Activated CD4-positive, alpha-beta T cell treated with anti-CD3 and anti-CD28 coated beads for 36 hours (primary cell): Measurements from ENCODE around the gene SPSB1. TPM values are rescaled to one million over a fixed set of nuclear protein-coding genes. Genes with fewer than 3 reads are reported as not detected.
A peak's percentile ranks its signal among the peaks of the same experiment; 100 is the strongest.

Source experiments
- ATAC-seq: fragments of 200-7000 bp; cut with Tn5 transposase; one replicate; pipeline ENCODE4 v1.10.0; 2021; ENCODE audit warnings: mild to moderate bottlenecking, moderate library complexity
- CTCF ChIA-PET: fragments of 350-600 bp; sonication (Branson Sonifier 250); formaldehyde crosslinking; loops from one replicate; lab custom pipeline; 2021; ENCODE audit warnings: antibody characterized with exemption; lab: Charles Lee
- POLR2A ChIA-PET: fragments of 350-600 bp; sonication (Branson Sonifier 250); formaldehyde crosslinking; loops from one replicate; lab custom pipeline; 2021; ENCODE audit warnings: antibody characterized with exemption, inconsistent platforms; lab: Charles Lee
- DNase-seq: peaks from one replicate; pipeline ENCODE4 v3.0.0-alpha.2; 2020
- H3K27ac Mint-ChIP-seq: one replicate; pipeline ENCODE4 v1.8.0; 2021; ENCODE audit warnings: mixed read lengths
- H3K27me3 Mint-ChIP-seq: one replicate; pipeline ENCODE4 v1.8.0; 2021; ENCODE audit warnings: mixed read lengths
- H3K36me3 Mint-ChIP-seq: one replicate; pipeline ENCODE4 v1.8.0; 2021; ENCODE audit warnings: low read depth, mixed read lengths
- H3K4me1 Mint-ChIP-seq: one replicate; pipeline ENCODE4 v1.8.0; 2021; ENCODE audit warnings: mixed read lengths
- H3K4me3 Mint-ChIP-seq: one replicate; pipeline ENCODE4 v1.8.0; 2021; ENCODE audit warnings: mild to moderate bottlenecking, moderate library complexity, mixed read lengths
- H3K9me3 Mint-ChIP-seq: one replicate; pipeline ENCODE4 v1.8.0; 2021; ENCODE audit warnings: low read depth, mixed read lengths
- intact Hi-C, 2 experiments: fragments of 100-400 bp; cut with DNase I in 1 of 2; cut with micrococcal nuclease in 1 of 2; formaldehyde crosslinking; loops; one replicate each; pipeline versions ENCODE4 v1.14.2 to v1.15.1; 2022 to 2024; cut with DNase I, micrococcal nuclease
- total RNA-seq, 2 experiments: library from RNA; stranded (reverse); gene quantifications; one replicate each; pipeline ENCODE4 v1.2.3, GENCODE V29; 2021

Gene SPSB1
- total RNA-seq, 2 experiments from 2014 or later, result 5.7 to 6.8 TPM

DNA sequence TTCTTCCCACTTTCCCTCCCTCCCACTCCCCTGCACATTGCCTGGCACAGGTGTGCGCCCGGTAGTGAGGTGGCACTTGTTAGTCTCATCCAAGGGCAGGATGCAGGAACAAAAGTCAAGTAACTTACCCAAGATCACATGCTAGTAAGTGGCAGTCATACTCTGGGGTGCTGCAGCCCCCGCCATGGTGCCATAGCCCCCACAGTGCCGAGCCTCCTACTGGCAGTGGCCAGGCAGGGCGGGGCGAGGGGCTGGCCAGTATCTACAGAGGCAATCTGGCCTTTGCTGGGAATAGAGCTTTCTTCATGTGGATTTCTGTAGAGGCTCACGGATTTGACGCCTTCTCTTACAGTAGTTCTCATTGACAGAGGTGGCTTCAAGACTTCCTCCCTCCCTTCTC, 31.2 kb upstream of the SPSB1 start:
- Mint-ChIP-seq H3K27me3 (no peaks in the 10 kb centered on the region), H3K36me3 (peaks cover 27% of the 10 kb centered on the region), H3K4me1 (peaks cover 22% of the 10 kb centered on the region), H3K27ac (no peak overlapping the region), H3K4me3 (no peak overlapping the region), H3K9me3 (peaks cover 23% of the 10 kb centered on the region)
- intact Hi-C loops, result no loop called here
- ATAC-seq (no peak), DNase-seq (no peak)
- ChIA-PET POLR2A (no interaction called here), CTCF (interaction anchor here (0.6 to 1.5 kb wide), 2 partner anchors 13 to 229 kb away, joined by 3 read pairs; no protein-coding TSS in a partner anchor)

DNA sequence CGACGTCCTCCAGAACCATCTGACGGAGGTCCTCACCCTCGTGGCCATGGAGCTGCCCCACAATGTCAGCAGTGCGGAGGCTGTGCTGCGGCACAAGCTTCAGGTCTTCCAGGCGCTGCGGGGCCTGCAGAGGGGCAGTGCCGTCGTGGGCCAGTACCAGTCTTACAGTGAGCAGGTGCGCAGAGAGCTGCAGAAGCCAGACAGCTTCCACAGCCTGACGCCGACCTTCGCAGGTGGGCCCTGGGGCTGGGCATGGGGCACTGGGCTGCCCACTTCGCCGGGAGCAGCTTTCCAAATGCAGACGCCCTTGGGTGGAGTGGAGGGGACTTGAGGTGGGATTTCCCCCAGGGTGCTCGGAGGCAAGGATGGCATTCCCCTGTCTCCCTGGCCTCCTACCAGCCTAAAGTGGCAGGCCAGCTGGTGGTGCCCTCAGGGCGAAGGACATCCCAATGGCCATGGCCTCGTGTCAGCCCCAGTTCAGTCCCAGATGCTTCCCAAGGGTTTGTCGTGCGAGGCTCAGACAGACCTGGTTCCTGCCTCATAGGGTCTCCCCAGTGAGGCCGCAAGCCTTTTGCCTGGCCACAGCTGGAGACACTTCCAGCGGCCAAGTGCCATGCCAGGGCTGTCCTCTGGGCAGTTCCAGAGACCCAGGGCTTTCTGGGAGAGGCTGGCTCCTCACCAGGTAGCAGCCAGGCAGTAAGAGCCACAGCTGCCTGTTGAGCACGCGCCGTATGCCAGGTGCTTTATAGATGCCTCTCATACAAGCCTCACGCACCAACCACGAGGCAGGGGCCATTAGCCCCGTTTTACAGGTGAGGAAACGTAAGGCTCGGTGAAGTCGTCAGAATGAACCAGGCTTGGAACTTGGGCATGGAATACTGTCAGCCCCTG, 30.4 kb upstream of the SPSB1 start:
- Mint-ChIP-seq H3K9me3 (peaks cover 23% of the 10 kb centered on the region), H3K27ac (no peak overlapping the region), H3K4me1 (peaks cover 24% of the 10 kb centered on the region), H3K27me3 (no peaks in the 10 kb centered on the region), H3K36me3 (peaks cover 27% of the 10 kb centered on the region), H3K4me3 (no peak overlapping the region)
- no peak for ATAC-seq
- ChIA-PET POLR2A (no interaction called here), CTCF (interaction anchor here (0.6 to 1.5 kb wide), 2 partner anchors 12 to 229 kb away, joined by 3 read pairs; no protein-coding TSS in a partner anchor)
- intact Hi-C loops, result no loop called here
- no peak for DNase-seq

DNA sequence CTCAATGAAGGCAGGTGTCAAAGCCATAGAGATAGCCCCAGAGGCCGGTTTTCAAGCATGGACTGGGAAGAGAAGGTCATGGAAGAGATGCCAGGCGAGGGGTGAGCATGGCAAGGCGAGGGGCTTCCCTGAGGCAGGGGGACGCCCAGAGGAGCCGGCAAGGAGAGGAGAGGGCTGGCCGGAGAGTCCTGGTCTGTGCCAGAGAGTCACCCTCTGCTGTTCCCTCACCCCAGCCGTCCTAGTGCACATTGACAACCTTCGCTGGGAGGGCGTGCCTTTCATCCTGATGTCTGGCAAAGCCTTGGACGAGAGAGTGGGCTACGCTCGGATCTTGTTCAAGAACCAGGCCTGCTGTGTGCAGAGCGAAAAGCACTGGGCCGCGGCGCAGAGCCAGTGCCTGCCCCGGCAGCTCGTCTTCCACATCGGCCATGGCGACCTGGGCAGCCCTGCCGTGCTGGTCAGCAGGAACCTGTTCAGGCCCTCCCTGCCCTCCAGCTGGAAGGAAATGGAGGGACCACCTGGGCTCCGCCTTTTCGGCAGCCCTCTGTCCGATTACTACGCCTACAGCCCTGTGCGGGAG, 29.3 kb upstream of the SPSB1 start:
- intact Hi-C loops, result no loop called here
- CTCF ChIA-PET, result no interaction called here
- Mint-ChIP-seq H3K27me3 (no peaks in the 10 kb centered on the region), H3K36me3 (peaks cover 19% of the 10 kb centered on the region), H3K27ac (no peak overlapping the region), H3K4me3 (no peak overlapping the region), H3K9me3 (peaks cover 19% of the 10 kb centered on the region), H3K4me1 (peaks cover 17% of the 10 kb centered on the region)
- no peak for DNase-seq
- POLR2A ChIA-PET, result no interaction called here
- ATAC-seq, result no peak

- no peak overlapping the region for H3K4me3 Mint-ChIP-seq
- peaks cover 14% of the 10 kb centered on the region for H3K4me1 Mint-ChIP-seq
- no peak overlapping the region for H3K27ac Mint-ChIP-seq
- DNase-seq (no peak), ATAC-seq (no peak)
- intact Hi-C loops, result no loop called here
- peaks cover 13% of the 10 kb centered on the region for H3K9me3 Mint-ChIP-seq
- ChIA-PET CTCF (interaction anchor here (0.6 to 0.7 kb wide), 2 partner anchors 92 to 227 kb away, joined by 3 read pairs; no protein-coding TSS in a partner anchor), POLR2A (no interaction called here)
- H3K27me3 Mint-ChIP-seq, result no peaks in the 10 kb centered on the region
- H3K36me3 Mint-ChIP-seq, result peaks cover 14% of the 10 kb centered on the region
Measured at GRCh38 chr1:9263984-9264872, 28.5 kb upstream of the SPSB1 start.

DNA sequence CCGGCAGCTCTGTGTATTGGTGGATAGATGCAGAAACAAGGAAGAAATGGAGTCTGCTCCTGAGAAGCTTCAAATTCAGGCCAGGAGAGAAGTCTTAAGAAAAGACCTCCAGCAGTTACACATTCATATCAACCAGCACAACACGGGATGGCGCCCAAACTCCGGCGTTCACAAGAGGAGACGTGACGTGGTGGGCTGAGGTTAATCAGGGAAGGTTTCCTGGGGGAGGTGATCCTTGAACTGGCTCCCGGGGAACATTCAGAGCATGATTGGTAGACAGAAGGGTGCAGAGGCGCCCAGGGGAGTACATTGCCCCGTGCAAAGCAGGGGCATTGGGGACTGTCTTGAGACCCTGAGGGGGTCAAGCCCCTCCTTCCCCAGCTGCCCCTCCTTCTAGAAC, 27.7 kb upstream of the SPSB1 start:
- no peaks in the 10 kb centered on the region for H3K27me3 Mint-ChIP-seq
- no peak overlapping the region for H3K27ac Mint-ChIP-seq
- ChIA-PET CTCF (interaction anchor here (0.6 to 1.4 kb wide), 5 partner anchors 17 to 239 kb away, joined by 3 to 5 read pairs (median 4); no protein-coding TSS in a partner anchor), POLR2A (no interaction called here)
- ATAC-seq (no peak), DNase-seq (no peak)
- intact Hi-C loops, result no loop called here
- H3K9me3 Mint-ChIP-seq, result peaks cover 5% of the 10 kb centered on the region
- H3K4me3 Mint-ChIP-seq, result no peak overlapping the region
- peaks cover 8% of the 10 kb centered on the region for H3K36me3 Mint-ChIP-seq
- H3K4me1 Mint-ChIP-seq, result peaks cover 6% of the 10 kb centered on the region

DNA sequence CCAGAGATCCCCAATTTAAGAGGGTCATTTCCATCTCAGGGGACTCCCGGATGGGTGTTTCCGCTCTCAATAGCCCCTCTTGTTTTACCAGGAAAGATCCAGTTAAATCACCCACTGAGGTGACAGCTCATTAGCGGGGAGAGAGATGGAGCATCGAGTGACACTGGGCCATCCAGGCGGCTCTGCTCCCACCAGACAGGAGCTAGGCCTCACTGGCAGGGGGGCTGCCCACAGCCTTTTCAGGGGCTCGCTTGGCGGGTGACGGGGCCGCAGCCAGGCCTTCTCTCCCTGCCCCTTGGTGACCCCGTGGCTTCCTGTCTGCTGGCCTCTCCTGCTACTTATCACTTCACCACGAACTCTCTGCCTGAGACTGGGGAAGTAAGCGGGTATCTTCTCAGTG, 26.7 kb upstream of the SPSB1 start:
- DNase-seq (no peak), ATAC-seq (no peak)
- no peaks in the 10 kb centered on the region for H3K27me3 Mint-ChIP-seq
- H3K9me3 Mint-ChIP-seq, result no peaks in the 10 kb centered on the region
- no peak overlapping the region for H3K4me3 Mint-ChIP-seq
- peaks cover 3% of the 10 kb centered on the region for H3K36me3 Mint-ChIP-seq
- no peak overlapping the region for H3K27ac Mint-ChIP-seq
- ChIA-PET POLR2A (no interaction called here), CTCF (interaction anchor here (0.6 to 2.2 kb wide), 7 partner anchors 15 to 828 kb away, joined by 3 to 13 read pairs (median 4); no protein-coding TSS in a partner anchor)
- H3K4me1 Mint-ChIP-seq, result peaks cover 2% of the 10 kb centered on the region
- intact Hi-C loops, result loop anchor here in 1 of 2 experiments (2.0 kb wide), 1 partner anchor 23 kb away; no protein-coding TSS in a partner anchor

GRCh38 chr1:9267352-9267686, 25.4 kb upstream of the SPSB1 start:
- DNase-seq, result no peak
- Mint-ChIP-seq H3K9me3 (no peaks in the 10 kb centered on the region), H3K4me3 (no peak overlapping the region), H3K27me3 (no peaks in the 10 kb centered on the region), H3K27ac (no peak overlapping the region), H3K4me1 (peaks cover 2% of the 10 kb centered on the region), H3K36me3 (peaks cover 1% of the 10 kb centered on the region)
- ChIA-PET CTCF (interaction anchor here (0.6 to 3.0 kb wide), 27 partner anchors 8 to 322 kb away, joined by 3 to 29 read pairs (median 4); no protein-coding TSS in a partner anchor), POLR2A (no interaction called here)
- intact Hi-C loops, result loop anchor here (1.0 to 2.0 kb wide), 4 partner anchors 21 to 224 kb away; no protein-coding TSS in a partner anchor
- peak; percentile 34 for ATAC-seq

- Mint-ChIP-seq H3K4me3 (no peak overlapping the region), H3K4me1 (peaks cover 2% of the 10 kb centered on the region), H3K36me3 (peaks cover 1% of the 10 kb centered on the region), H3K27ac (no peak overlapping the region), H3K9me3 (no peaks in the 10 kb centered on the region), H3K27me3 (no peaks in the 10 kb centered on the region)
- ATAC-seq (no peak), DNase-seq (no peak)
- intact Hi-C loops, result loop anchor here (1.0 to 2.0 kb wide), 4 partner anchors 21 to 223 kb away; no protein-coding TSS in a partner anchor
- ChIA-PET CTCF (interaction anchor here (0.7 to 3.0 kb wide), 16 partner anchors 8 to 322 kb away, joined by 3 to 29 read pairs (median 4); no protein-coding TSS in a partner anchor), POLR2A (no interaction called here)
Measured at GRCh38 chr1:9267827-9268581, 24.7 kb upstream of the SPSB1 start.

GRCh38 chr1:9269078-9269501, 23.6 kb upstream of the SPSB1 start:
- DNase-seq (no peak), ATAC-seq (no peak)
- peaks cover 2% of the 10 kb centered on the region for H3K4me1 Mint-ChIP-seq
- POLR2A ChIA-PET, result no interaction called here
- no peak overlapping the region for H3K27ac Mint-ChIP-seq
- H3K4me3 Mint-ChIP-seq, result no peak overlapping the region
- no peaks in the 10 kb centered on the region for H3K9me3 Mint-ChIP-seq
- peaks cover 1% of the 10 kb centered on the region for H3K36me3 Mint-ChIP-seq
- CTCF ChIA-PET, result interaction anchor here (0.6 to 3.0 kb wide), 6 partner anchors 11 to 227 kb away, joined by 3 to 27 read pairs (median 3); no protein-coding TSS in a partner anchor
- intact Hi-C loops, result no loop called here
- no peaks in the 10 kb centered on the region for H3K27me3 Mint-ChIP-seq

DNA sequence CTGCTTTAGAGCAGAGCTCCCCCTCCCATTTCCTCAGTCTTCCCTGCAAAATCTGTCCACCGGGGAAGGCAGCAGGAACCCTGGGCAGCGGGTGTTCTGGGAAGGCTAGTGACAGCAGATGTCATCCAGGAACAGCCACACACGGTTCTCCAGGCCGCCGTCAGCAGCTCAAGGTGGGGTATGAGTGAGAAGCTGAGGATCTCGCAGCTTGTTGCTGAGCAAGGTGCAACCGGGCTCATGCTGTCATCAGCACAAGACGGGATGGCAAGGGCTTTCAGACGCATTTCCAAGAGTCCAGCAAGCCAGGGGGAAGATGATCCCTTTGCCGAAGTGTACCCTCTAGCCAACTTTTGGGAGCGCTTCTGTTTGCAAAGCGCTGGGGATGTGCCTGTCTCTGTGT, 23.0 kb upstream of the SPSB1 start:
- intact Hi-C loops, result no loop called here
- no peak for ATAC-seq

More for the DNA sequence above, 23.0 kb upstream of the SPSB1 start:
- no peak overlapping the region for H3K4me3 Mint-ChIP-seq
- H3K27ac Mint-ChIP-seq, result no peak overlapping the region
- POLR2A ChIA-PET, result no interaction called here
- no peak for DNase-seq
- CTCF ChIA-PET, result interaction anchor here (0.5 to 1.3 kb wide), 6 partner anchors 10 to 665 kb away, joined by 3 to 9 read pairs (median 3); no protein-coding TSS in a partner anchor
- peaks cover 2% of the 10 kb centered on the region for H3K4me1 Mint-ChIP-seq
- no peaks in the 10 kb centered on the region for H3K27me3 Mint-ChIP-seq
- peaks cover 1% of the 10 kb centered on the region for H3K36me3 Mint-ChIP-seq
- no peaks in the 10 kb centered on the region for H3K9me3 Mint-ChIP-seq
